GM12865 (cell line): ENCODE measurements around the gene TAS2R41.
"Not testable (repeated sequence)": the region's sequence is repeated elsewhere in the genome, so short reads cannot be mapped to it uniquely, and the experiment has no call there.

Experiments
- DNase-seq: peaks from one replicate; pipeline ENCODE4 v3.0.0; 2010; ENCODE audit warnings: low read depth
- H3K4me3 ChIP-seq: 2 replicates; pipeline ENCODE4 v1.5.1; 2011; ENCODE audit warnings: mild to moderate bottlenecking, low read depth, low read length, control low read depth
- TF ChIP-seq, protein P1 (sequence below): IDR thresholded peaks from 2 replicates; pipeline ENCODE4 v1.5.1; 2011; ENCODE audit warnings: low read length, control low read depth, low read depth, inconsistent platforms; ENCODE audit not compliant: insufficient read depth; ENCODE audit errors: missing control alignments

Gene TAS2R41

DNA sequence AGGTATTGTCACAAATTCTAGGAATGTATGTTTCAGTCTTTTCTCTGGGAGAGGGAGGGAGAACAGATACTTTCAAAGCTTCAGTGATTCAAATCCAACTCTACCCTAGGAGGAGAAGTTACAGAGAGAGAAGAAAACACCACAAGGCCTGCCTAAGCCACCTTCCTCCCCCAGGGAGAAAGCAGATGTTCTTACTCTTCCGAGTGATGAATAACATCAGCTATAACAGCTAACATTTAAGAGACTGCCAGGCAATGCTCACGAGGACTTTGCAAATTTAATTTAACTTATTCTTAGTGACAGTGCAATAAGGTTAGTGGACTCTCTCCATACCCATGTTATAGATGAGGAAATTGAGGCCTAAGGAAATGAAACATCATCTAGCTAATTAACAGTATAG is 36.8 kb downstream of the TAS2R41 start:
- H3K4me3 ChIP-seq, result no peak overlapping the region
- DNase-seq, result no peak
- TF ChIP-seq, protein P1, sequence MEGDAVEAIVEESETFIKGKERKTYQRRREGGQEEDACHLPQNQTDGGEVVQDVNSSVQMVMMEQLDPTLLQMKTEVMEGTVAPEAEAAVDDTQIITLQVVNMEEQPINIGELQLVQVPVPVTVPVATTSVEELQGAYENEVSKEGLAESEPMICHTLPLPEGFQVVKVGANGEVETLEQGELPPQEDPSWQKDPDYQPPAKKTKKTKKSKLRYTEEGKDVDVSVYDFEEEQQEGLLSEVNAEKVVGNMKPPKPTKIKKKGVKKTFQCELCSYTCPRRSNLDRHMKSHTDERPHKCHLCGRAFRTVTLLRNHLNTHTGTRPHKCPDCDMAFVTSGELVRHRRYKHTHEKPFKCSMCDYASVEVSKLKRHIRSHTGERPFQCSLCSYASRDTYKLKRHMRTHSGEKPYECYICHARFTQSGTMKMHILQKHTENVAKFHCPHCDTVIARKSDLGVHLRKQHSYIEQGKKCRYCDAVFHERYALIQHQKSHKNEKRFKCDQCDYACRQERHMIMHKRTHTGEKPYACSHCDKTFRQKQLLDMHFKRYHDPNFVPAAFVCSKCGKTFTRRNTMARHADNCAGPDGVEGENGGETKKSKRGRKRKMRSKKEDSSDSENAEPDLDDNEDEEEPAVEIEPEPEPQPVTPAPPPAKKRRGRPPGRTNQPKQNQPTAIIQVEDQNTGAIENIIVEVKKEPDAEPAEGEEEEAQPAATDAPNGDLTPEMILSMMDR, result no peak

DNA sequence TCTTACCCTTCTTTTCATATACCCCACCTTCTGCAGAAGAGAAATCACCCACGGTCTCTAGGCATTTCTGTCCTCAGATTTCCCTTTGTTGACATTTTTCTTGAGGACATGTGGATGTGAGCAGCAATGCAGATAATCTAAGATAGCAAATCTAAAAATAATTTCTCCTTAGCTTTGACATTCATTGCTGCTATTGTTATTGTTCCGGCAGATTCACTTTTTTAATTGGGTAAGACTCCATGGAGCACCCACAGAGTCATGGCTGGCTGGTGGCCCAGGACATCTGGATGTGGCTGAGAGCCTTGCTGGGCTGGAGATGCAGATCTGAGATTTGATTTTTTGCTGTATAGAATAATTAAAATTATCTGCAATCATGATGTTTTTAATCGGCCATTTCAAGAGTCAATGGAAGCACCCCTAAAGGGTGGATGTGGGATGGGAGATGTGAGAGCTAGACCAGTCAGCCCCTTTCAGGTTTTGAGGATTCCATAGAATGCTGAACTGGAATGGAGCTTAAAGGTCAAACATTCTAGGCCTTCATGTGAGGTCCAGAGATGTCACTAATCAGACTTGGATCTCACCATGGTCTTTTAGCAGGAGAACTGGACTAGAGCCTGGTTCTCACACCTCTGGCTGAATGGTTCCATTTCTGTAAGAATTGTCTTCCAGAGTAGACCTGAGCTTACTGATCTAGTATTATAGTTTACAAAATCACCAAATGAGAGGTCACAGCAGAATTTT is 37.5 kb downstream of the TAS2R41 start:
- TF ChIP-seq, protein P1, result no peak
- DNase-seq, result no peak
- no peak overlapping the region for H3K4me3 ChIP-seq

DNA sequence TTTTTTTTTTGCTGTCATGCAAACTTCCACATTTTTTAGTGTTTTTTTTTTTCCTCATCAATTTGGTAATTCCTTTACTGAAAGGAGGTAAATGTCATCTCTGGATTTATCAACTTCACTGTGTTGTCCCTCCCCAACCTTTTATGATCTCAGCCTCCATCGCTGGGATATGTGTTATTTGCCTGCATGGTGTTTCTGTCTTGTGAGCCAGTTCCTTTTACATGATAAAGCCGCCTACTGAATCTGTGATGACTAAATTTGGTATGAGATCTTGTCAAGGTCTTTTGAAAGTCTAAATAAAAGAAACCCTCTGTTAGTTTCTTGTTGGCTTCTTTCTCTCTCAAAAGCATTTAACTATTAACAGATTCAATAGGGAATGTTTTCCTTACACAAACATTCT is 39.3 kb downstream of the TAS2R41 start:
- TF ChIP-seq, protein P1, result no peak
- no peak for DNase-seq

DNA sequence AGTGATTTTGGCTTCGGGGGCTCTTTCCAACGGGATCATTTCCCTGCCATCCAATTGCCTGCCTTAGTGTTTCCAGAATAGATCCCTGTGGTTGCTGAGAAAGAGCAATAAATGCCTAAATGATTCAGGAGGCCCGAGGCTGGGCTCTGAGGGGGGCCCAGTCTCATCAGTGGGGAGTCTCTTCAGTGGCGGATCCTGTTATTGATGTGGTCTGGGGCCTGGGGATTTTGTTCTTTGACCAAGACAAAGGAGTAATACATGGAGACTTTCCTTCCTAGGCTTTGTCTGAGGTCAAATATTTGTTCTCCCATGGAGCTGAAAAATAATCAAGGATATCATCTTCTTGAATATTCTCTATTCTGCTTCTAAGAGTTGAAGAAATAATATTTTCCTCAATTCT is 40.8 kb downstream of the TAS2R41 start:
- no peak for DNase-seq
- no peak overlapping the region for H3K4me3 ChIP-seq
- TF ChIP-seq, protein P1, result no peak

More for the DNA sequence above, 39.3 kb downstream of the TAS2R41 start:
- H3K4me3 ChIP-seq, result no peak overlapping the region

DNA sequence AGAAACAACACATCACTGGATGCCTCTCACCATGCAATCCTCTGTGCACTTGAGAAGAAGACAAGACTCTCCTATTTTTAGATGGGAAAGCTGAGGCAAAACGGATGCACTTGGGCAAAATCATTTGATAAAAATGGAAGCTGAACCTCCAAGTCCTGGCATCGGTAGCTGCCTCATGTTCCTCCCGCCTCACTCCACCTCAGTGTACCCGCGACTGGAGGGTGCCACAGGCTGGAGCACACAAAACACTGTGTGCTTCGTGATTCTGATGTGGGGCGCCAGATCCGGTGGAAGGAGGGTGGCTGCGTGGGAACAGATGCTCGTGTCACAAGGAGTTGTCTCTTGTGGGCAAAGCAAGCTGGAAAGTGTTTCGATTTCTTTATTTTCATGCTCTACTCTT is 41.3 kb downstream of the TAS2R41 start:
- TF ChIP-seq, protein P1, result no peak
- no peak for DNase-seq
- H3K4me3 ChIP-seq, result no peak overlapping the region

DNA sequence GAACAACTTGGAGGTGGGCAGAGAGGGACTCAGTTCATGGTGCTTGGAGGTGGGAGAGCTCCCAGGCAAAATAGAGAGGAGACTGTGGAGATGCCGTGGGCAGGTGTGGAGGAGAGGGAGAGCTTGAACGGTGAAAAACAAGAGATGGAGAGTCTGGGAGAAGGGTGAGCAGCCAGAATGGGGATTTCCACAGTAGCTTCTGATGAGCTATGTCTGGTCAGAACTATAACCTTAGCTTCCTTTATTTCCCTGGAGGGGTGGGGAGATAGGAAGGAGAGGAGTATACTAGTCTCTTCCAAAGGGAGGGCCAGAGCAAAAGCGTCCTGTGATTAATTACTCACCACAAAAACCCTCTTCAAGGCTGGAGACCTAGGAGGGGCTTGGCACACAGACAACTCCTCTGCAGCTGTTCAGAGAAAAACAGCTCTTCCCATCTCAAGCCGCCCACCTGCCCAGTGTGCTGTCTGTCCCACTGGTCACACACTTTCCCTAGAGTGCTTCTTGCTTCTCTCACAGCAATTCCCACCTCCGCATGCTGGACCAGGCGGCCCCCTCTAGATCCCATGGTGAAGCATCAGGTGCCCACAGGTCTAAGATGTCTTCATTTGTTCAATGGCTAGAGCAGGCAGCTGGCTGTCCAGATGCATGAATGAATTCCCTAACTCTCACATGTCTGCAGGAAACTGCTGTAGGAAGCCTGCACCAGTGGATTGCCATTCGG is 41.9 kb downstream of the TAS2R41 start:
- no peak overlapping the region for H3K4me3 ChIP-seq
- TF ChIP-seq, protein P1, result no peak
- DNase-seq, result no peak

DNA sequence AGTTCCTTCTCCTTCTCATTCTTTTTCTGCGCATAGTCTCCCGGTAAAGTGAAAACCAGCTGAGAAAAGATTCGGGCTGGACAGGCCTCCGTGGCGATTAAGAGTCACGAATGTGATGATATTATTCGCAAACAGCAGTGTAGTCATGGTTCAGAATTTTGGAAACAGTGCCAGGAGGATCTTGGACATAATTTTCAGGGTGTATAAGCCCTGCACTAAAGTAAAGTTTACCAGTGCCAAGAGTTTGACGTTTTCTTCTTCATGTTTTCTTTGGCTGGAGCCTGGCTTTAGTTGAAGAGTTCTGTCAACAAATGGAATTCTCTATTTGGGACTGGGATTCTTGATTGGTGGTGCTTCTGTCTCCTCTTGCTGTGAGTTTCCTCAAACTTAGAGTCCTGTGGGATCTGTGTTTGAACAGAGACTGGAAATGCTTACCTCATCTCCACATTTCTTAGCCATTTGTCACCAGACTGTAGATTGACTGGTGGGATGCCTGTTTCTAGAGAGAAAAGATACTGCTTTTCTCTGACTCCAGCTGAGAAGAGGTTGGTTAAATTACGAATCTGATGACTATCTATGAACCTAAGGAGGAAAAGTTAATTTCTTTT is 44.7 kb downstream of the TAS2R41 start:
- not testable (repeated sequence) for DNase-seq, H3K4me3 ChIP-seq
